ENCODE measurements around the gene GABBR2. TPM values are rescaled to one million over a fixed set of nuclear protein-coding genes. Genes with fewer than 3 reads are reported as not detected.

GABBR2 gene
- polyA plus RNA-seq, 1 of the 3 experiments (the other 2 are of a cell fraction), result not detected

DNA sequence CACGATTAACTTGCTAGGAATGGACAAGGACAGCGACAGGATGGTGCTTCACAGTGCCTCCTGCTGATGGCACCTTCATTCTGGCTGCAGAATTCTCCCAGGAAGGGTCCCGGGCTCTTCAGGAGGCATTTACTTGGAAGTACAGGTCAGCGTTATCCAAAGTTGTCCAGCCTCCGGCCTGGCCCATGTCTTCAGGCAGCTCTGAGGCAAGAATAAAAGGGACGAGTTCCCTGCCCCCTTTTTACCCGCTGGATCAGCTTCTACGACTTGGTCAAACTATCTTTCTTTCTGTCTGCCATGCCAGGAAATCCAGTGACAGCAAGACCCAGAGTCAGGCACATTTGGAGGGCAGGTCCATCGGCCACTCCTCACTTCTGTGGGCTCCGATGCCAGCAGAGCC is 23.4 kb upstream of the GABBR2 start (continued):
- TF ChIP-seq SMC3 (IDR thresholded peaks at IDR 0.05; ENCODE audit: low read depth, low read length), result no peak
- no peak for TF ChIP-seq TAF1 (IDR thresholded peaks at IDR 0.05; ENCODE audit: borderline replicate concordance, low read depth, low read length)
- TF ChIP-seq, protein P1, sequence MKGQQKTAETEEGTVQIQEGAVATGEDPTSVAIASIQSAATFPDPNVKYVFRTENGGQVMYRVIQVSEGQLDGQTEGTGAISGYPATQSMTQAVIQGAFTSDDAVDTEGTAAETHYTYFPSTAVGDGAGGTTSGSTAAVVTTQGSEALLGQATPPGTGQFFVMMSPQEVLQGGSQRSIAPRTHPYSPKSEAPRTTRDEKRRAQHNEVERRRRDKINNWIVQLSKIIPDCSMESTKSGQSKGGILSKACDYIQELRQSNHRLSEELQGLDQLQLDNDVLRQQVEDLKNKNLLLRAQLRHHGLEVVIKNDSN (IDR thresholded peaks at IDR 0.05; ENCODE audit: borderline replicate concordance, low read depth), result no peak
- TF ChIP-seq RAD21 (IDR thresholded peaks at IDR 0.05; ENCODE audit: low read length), result no peak
- TF ChIP-seq EZH2phosphoT487 (IDR thresholded peaks at IDR 0.05; ENCODE audit: borderline replicate concordance, low read depth), result no peak
- no peak for TF ChIP-seq MXI1 (IDR thresholded peaks at IDR 0.05; ENCODE audit: low read depth, low read length)
- TF ChIP-seq TCF12 (IDR thresholded peaks at IDR 0.05), result no peak

DNA sequence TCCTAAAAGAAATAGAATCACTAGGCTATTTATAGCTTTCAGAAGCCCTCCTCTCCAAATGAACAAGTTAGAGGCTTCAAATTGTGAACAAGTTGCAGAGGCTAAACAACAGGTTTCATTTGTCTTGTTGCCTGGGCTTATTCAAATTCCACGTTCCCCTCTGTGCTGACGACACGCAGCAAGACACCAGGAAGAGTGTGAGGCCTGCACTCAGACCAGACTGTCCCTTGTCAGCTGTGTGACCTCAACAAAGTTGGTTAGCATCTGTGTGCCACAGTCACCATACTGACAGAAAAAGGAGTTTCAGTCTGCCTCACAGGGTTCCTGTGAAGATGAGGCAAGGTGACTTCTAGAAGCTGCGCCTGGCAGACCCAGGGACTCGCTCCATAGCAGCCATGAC is 22.1 kb upstream of the GABBR2 start:
- Histone ChIP-seq H3K79me2 (ENCODE audit: insufficient read depth) (no peaks in the 10 kb centered on the region), H3K4me3 (ENCODE audit: low read depth in 2 of 2, low read length in 1 of 2) (no peak overlapping the region), H3K4me1 (ENCODE audit: control insufficient read depth in 1 of 2, insufficient read depth in 2 of 2, low read depth in 1 of 2, low read length in 1 of 2) (peaks cover 0 to 4% of the 10 kb centered on the region in 2 experiments; a peak in 1 of 4 replicates), H3K9me2 (no peaks in the 10 kb centered on the region), H3K9me3 (no peaks in the 10 kb centered on the region), H4K20me1 (ENCODE audit: insufficient read depth) (no peaks in the 10 kb centered on the region), H3K36me3 (replicated peaks in 1 of 2; ENCODE audit: control insufficient read depth in 1 of 2, insufficient read depth in 2 of 2, low read length in 1 of 2) (peaks cover 5 to 24% of the 10 kb centered on the region in 2 experiments), H2AFZ (ENCODE audit: low read depth) (no peak overlapping the region), H3K27me3 (ENCODE audit: insufficient read depth) (no peaks in the 10 kb centered on the region; the same call in 1 of the 2 replicates), H3K4me2 (no peak overlapping the region), H3F3A (replicated peaks; ENCODE audit: insufficient read depth) (no peaks in the 10 kb centered on the region), H3K9ac (no peak overlapping the region), H3K27ac (ENCODE audit: low read depth in 2 of 2, low read length in 1 of 2) (no peak overlapping the region)
- CTCF ChIA-PET, result interaction anchor here (1.2 kb wide), 1 partner anchor 44 kb away, joined by 6 read pairs; no protein-coding TSS in a partner anchor
- 94% methylated on average over 5 of the region's 5 CpGs for WGBS (ENCODE audit: low lambda C conversion rate)
- no peak for DNase-seq
- POLR2A ChIA-PET, result no interaction called here
- TF ChIP-seq EP300 (IDR thresholded peaks at IDR 0.05; ENCODE audit: borderline replicate concordance in 1 of 2, low read depth in 1 of 2, low read length in 1 of 2) (no peak), GABPA (IDR thresholded peaks at IDR 0.05; ENCODE audit: low read depth) (no peak), RXRA (IDR thresholded peaks at IDR 0.05; ENCODE audit: borderline replicate concordance, low read depth) (no peak), SIN3A (IDR thresholded peaks at IDR 0.05; ENCODE audit: borderline replicate concordance, low read depth, low read length) (no peak), TEAD4 (IDR thresholded peaks at IDR 0.05; ENCODE audit: borderline replicate concordance, insufficient read depth) (no peak), RAD21 (IDR thresholded peaks at IDR 0.05; ENCODE audit: low read length) (no peak), JUND (IDR thresholded peaks at IDR 0.05) (no peak), GATA2 (CRISPR knock-in tag; IDR thresholded peaks at IDR 0.05) (no peak), FOSL2 (IDR thresholded peaks at IDR 0.05; ENCODE audit: borderline replicate concordance, low read depth) (no peak), SMC3 (IDR thresholded peaks at IDR 0.05; ENCODE audit: low read depth, low read length) (no peak), FOXM1 (IDR thresholded peaks at IDR 0.05; ENCODE audit: low read depth) (no peak), NRF1 (IDR thresholded peaks at IDR 0.05; ENCODE audit: low read depth, low read length) (no peak), EZH2phosphoT487 (IDR thresholded peaks at IDR 0.05; ENCODE audit: borderline replicate concordance, low read depth) (no peak), RCOR1 (IDR thresholded peaks at IDR 0.05; ENCODE audit: low read length) (no peak)
- TF ChIP-seq, protein P2, sequence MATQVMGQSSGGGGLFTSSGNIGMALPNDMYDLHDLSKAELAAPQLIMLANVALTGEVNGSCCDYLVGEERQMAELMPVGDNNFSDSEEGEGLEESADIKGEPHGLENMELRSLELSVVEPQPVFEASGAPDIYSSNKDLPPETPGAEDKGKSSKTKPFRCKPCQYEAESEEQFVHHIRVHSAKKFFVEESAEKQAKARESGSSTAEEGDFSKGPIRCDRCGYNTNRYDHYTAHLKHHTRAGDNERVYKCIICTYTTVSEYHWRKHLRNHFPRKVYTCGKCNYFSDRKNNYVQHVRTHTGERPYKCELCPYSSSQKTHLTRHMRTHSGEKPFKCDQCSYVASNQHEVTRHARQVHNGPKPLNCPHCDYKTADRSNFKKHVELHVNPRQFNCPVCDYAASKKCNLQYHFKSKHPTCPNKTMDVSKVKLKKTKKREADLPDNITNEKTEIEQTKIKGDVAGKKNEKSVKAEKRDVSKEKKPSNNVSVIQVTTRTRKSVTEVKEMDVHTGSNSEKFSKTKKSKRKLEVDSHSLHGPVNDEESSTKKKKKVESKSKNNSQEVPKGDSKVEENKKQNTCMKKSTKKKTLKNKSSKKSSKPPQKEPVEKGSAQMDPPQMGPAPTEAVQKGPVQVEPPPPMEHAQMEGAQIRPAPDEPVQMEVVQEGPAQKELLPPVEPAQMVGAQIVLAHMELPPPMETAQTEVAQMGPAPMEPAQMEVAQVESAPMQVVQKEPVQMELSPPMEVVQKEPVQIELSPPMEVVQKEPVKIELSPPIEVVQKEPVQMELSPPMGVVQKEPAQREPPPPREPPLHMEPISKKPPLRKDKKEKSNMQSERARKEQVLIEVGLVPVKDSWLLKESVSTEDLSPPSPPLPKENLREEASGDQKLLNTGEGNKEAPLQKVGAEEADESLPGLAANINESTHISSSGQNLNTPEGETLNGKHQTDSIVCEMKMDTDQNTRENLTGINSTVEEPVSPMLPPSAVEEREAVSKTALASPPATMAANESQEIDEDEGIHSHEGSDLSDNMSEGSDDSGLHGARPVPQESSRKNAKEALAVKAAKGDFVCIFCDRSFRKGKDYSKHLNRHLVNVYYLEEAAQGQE (IDR thresholded peaks at IDR 0.05; ENCODE audit: low read depth, low read length), result no peak
- TF ChIP-seq, protein P3, sequence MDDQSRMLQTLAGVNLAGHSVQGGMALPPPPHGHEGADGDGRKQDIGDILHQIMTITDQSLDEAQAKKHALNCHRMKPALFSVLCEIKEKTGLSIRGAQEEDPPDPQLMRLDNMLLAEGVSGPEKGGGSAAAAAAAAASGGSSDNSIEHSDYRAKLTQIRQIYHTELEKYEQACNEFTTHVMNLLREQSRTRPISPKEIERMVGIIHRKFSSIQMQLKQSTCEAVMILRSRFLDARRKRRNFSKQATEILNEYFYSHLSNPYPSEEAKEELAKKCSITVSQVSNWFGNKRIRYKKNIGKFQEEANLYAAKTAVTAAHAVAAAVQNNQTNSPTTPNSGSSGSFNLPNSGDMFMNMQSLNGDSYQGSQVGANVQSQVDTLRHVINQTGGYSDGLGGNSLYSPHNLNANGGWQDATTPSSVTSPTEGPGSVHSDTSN (IDR thresholded peaks at IDR 0.05), result no peak
- TF ChIP-seq, protein P4, sequence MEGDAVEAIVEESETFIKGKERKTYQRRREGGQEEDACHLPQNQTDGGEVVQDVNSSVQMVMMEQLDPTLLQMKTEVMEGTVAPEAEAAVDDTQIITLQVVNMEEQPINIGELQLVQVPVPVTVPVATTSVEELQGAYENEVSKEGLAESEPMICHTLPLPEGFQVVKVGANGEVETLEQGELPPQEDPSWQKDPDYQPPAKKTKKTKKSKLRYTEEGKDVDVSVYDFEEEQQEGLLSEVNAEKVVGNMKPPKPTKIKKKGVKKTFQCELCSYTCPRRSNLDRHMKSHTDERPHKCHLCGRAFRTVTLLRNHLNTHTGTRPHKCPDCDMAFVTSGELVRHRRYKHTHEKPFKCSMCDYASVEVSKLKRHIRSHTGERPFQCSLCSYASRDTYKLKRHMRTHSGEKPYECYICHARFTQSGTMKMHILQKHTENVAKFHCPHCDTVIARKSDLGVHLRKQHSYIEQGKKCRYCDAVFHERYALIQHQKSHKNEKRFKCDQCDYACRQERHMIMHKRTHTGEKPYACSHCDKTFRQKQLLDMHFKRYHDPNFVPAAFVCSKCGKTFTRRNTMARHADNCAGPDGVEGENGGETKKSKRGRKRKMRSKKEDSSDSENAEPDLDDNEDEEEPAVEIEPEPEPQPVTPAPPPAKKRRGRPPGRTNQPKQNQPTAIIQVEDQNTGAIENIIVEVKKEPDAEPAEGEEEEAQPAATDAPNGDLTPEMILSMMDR (IDR thresholded peaks at IDR 0.05), result no peak
